ENCODE data around the gene CLDND1. TPM values are rescaled to one million over a fixed set of nuclear protein-coding genes. Genes with fewer than 3 reads are reported as not detected.
A peak's percentile ranks its signal among the peaks of the same experiment; 100 is the strongest.
"Not testable (repeated sequence)": the region's sequence is repeated elsewhere in the genome, so short reads cannot be mapped to it uniquely, and the experiment has no call there.

CLDND1 gene
- 100 to 1,000 TPM in 1 of 8 experiments, 10 to 100 TPM in 7; 60.3 to 101 (median 74.3) TPM for total RNA-seq

DNA sequence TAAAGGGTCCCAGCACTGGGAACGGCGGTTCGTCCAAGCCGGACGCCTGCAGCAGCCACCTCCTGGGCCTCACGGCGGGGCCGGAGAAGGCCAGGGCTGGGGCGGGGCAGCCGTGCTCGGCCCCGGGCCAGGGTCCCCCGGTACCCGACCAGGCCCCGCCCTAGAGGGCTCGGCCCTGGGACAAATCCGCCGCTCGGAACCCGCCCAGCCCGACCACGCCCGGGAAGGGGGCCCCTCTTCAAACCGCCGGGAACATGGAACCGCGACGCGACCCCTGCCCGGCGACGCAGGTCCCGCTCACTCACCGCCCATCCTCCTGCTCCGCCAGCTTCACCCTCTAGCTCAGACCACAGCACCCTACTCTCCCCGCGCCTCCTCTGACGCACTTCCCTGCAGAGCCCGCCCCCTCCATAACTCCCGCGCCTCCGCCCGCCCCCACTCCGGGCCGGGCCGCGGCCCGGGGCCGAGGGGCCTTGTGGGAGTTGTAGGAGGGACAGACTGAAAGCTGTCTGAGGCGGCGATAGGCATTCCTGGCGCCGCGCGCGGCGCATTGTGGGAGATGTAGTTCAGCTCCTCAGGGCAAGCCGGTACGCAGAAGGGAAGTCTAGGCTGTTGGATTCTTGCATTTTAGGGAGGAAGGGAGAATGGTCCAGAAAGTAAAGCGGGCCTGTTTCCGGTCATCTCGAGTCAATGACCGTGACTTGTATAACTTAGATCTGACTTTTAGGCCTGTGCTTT is at the start of gene CLDND1:
CLDND1 (minus strand) TSS at position 359 of the 738 bp plus-strand sequence. CDS start 1,478 bp downstream, outside the sequence.
- 0 to 2% (median 0%) methylated on average over 1 to 11 of the region's 63 CpGs; no CpG with 5 or more reads in 4 of the 10 experiments for WGBS, 10 experiments
- H3K27ac ChIP-seq = peak within 1 kb of the TSS; percentile 82 to 87
- ATAC-seq (replicated peaks in 6 of 8) = peak; percentile 93 to 98 (median 98)
- peaks cover 0 to 10% of the 10 kb centered on the region in 2 donors for H3K4me1 ChIP-seq (replicated peaks in 1 of 2)
- H3K4me3 ChIP-seq = peak within 1 kb of the TSS; percentile 63 to 92 (median 86)
- in situ Hi-C loops (cut with MboI; ENCODE audit: low pct_unique_long_range_greater_than_20kb in 2 of 9, low sequenced_read_pairs in 9 of 9, unreplicated experiment in 9 of 9) = no loop called here

DNA sequence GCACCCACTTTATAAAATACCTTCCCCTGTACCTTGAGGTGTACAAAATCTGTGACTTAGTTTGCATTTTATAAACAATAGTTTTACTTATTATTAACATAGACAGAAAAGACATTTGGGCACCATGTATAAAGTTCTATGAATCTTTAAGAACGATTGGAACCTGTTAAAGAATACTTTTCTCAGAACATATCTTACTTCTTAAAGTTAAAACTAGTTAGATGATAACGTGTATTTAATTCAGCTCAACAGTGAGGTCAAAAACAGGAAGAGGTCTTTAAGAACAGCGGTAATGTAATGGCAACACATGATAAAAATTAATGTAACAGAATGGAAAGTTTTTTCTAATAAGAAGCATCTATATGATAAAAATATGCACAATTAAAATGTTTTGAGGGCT is 45.7 kb upstream of the CLDND1 start:
- whole genome bisulfite sequencing, 10 experiments = 42 to 100% (median 79%) methylated on average over 2 to 3 of the region's 3 CpGs
- ATAC-seq (replicated peaks in 6 of 8) = no peak
- Histone ChIP-seq H3K4me3 (no peak overlapping the region), H3K27ac (no peak overlapping the region), H3K4me1 (replicated peaks in 1 of 2) (no peaks in the 10 kb centered on the region)
- in situ Hi-C loops (cut with MboI; ENCODE audit: low pct_unique_long_range_greater_than_20kb in 2 of 9, low sequenced_read_pairs in 9 of 9, unreplicated experiment in 9 of 9) = loop anchor here in 1 of 9 experiments (25.0 kb wide), 2 partner anchors 181 to 531 kb away; partner anchors contain the start of genes GABRR3 and OR5K3

DNA sequence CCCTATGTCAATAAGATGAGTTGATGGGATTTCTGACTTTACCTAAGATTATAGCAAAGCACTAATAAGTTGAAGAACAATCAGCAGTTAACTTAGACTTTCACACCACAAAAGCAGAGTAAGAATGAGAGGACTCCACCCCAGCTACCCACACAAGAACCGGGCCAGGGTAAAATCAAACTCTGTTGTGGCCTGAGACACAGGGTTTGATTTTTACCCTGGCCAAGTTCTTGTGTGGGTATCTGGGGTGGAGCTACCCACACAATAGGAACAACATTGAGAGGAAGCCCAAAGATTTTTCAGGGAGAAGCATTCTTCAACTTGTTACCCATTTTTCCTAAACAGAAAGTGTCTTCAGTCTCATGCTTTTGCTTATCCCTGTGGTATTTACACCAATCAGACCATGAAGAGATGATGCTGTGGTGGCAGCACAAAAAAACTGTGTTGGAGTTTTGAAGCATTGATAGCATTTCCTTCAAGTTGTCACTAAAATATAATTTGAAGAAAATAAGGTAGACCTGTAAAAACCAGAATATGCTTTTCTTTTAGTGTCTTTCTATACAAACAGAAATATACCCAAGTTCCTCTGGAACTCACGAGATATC is 45.1 kb upstream of the CLDND1 start:
- no peaks in the 10 kb centered on the region for H3K4me1 ChIP-seq (replicated peaks in 1 of 2)
- in situ Hi-C loops (cut with MboI; ENCODE audit: low pct_unique_long_range_greater_than_20kb in 2 of 9, low sequenced_read_pairs in 9 of 9, unreplicated experiment in 9 of 9) = loop anchor here in 1 of 9 experiments (25.0 kb wide), 2 partner anchors 180 to 530 kb away; partner anchors contain the start of genes GABRR3 and OR5K3
- WGBS, 10 experiments = 22 to 100% (median 78%) methylated on average over 1 to 2 of the region's 2 CpGs; no CpG with 5 or more reads in 2 of the 10 experiments
- no peak overlapping the region for H3K27ac ChIP-seq
- H3K4me3 ChIP-seq = no peak overlapping the region
- ATAC-seq (replicated peaks in 6 of 8) = no peak

- H3K4me1 ChIP-seq (replicated peaks in 1 of 2) = no peaks in the 10 kb centered on the region
- WGBS, 10 experiments = 0 to 100% (median 80%) methylated on average over 1 to 5 of the region's 6 CpGs; no CpG with 5 or more reads in 3 of the 10 experiments
- no peak overlapping the region for H3K4me3 ChIP-seq
- ATAC-seq (replicated peaks in 6 of 8) = no peak
- no peak overlapping the region for H3K27ac ChIP-seq
- in situ Hi-C loops (cut with MboI; ENCODE audit: low pct_unique_long_range_greater_than_20kb in 2 of 9, low sequenced_read_pairs in 9 of 9, unreplicated experiment in 9 of 9) = loop anchor here in 1 of 9 experiments (25.0 kb wide), 2 partner anchors 179 to 529 kb away; partner anchors contain the start of genes GABRR3 and OR5K3
Measured at GRCh38 chr3:98565843-98566242, 43.1 kb upstream of the CLDND1 start.

DNA sequence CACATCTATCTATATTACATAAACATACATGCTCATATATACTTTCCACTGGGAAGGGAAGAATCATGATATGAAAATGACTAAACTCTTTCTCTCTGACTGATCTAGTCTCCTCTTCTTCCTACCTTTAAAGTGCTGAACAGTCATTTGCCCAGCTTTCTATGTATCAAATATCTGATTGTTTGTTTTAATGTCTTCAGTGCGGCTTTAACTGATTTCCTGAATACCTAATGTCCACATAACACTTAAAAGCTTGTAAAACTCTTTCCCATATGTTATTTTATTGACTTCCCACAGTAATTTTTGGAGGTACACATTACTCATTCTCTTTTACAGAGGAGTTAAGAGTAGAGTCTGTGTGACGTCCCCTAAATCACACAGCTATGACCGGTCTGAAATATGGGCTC is 42.5 kb upstream of the CLDND1 start:
- WGBS, 10 experiments = 0 to 71% (median 34%) methylated on average over 1 to 3 of the region's 3 CpGs
- no peak overlapping the region for H3K4me3 ChIP-seq
- no peak for ATAC-seq (replicated peaks in 6 of 8)
- no peak overlapping the region for H3K27ac ChIP-seq
- in situ Hi-C loops (cut with MboI; ENCODE audit: low pct_unique_long_range_greater_than_20kb in 2 of 9, low sequenced_read_pairs in 9 of 9, unreplicated experiment in 9 of 9) = loop anchor here in 1 of 9 experiments (25.0 kb wide), 2 partner anchors 178 to 528 kb away; partner anchors contain the start of genes GABRR3 and OR5K3
- H3K4me1 ChIP-seq (replicated peaks in 1 of 2) = no peaks in the 10 kb centered on the region

DNA sequence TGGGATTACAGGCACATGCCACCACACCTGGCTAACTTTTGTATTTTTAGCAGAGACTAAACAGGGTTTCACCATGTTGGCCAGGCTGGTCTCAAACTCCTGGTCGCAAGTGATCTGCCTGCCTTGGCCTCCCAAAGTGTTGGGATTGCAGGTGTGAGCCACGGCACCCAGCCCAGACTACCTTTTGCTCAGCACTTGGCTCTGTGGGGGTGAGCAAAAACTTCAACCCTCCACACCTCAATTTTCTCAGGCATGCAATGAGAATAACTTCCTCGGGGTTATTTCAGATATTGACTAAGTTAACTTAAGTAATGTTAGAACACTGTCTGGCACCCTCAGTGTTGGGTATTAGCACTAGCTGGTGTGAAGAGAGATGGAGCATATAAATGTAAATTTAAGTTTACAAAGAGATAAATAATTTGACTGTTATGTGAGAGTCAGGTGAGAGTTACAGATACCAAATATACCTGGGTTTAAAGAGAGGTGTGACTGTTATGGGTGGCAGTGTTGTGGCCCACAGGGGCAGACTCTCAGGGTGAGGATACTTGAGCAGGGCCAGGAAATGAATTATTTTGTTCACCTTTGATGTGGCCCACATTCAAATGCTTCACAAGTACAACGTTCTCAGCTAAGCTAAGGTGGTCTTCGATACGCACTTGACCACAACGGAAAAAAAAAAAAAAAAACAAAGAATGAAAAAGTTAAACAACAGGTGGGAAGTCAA is 41.7 kb upstream of the CLDND1 start:
- WGBS, 10 experiments = 53 to 100% (median 69%) methylated on average over 1 to 6 of the region's 7 CpGs
- in situ Hi-C loops (cut with MboI; ENCODE audit: low pct_unique_long_range_greater_than_20kb in 2 of 9, low sequenced_read_pairs in 9 of 9, unreplicated experiment in 9 of 9) = loop anchor here in 1 of 9 experiments (25.0 kb wide), 2 partner anchors 177 to 527 kb away; partner anchors contain the start of genes GABRR3 and OR5K3
- no peak for ATAC-seq (replicated peaks in 6 of 8)

GRCh38 chr3:98563661-98564281 is 41.1 kb upstream of the CLDND1 start:
- Histone ChIP-seq H3K4me1 (replicated peaks in 1 of 2) (no peaks in the 10 kb centered on the region), H3K4me3 (no peak overlapping the region), H3K27ac (no peak overlapping the region)
- WGBS, 10 experiments = 0 to 100% (median 94%) methylated on average over 1 to 4 of the region's 4 CpGs
- in situ Hi-C loops (cut with MboI; ENCODE audit: low pct_unique_long_range_greater_than_20kb in 2 of 9, low sequenced_read_pairs in 9 of 9, unreplicated experiment in 9 of 9) = loop anchor here in 1 of 9 experiments (25.0 kb wide), 2 partner anchors 176 to 526 kb away; partner anchors contain the start of genes GABRR3 and OR5K3
- ATAC-seq (replicated peaks in 6 of 8) = peak in 2 of 8 experiments; percentile 50 to 64

More for the DNA sequence above, 41.7 kb upstream of the CLDND1 start:
- no peaks in the 10 kb centered on the region for H3K4me1 ChIP-seq (replicated peaks in 1 of 2)
- H3K27ac ChIP-seq = no peak overlapping the region
- no peak overlapping the region for H3K4me3 ChIP-seq

DNA sequence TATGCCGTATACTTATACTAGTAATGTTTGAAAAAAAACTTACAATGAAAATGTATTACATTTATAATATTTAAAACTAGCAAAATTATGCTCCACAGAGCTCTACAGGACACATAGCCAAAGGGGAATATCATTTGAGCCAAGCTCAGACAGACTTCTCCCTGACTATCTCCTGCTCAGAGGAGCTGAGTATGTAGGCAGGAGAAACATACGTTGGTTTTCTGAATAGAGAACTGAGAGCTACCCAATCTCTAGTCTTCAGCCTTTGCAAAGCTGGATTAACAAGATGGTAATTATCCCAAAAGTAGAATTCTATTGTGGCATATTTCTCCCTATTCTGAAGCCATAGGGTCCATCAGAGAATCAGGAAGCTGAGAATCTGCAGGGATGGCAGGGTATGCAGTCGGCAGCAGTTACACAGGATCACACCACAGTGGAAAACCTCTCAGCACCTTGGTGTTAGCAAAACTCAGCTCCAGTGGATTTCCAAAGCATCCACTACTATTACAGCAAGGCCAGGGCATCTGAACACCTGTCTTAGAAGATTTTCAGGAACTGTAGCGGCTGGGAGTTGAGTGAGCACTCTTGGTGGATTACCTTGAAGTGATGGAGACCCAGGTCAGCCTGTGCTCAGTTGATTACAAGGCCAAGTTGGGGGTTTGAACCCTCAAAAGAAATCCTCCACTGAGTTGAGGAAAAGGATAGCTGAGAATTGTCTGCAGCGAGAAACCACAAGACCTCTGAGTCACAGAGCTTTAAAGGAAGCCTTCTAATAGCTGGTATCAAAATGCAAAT is 39.2 kb upstream of the CLDND1 start:
- no peak overlapping the region for H3K27ac ChIP-seq
- in situ Hi-C loops (cut with MboI; ENCODE audit: low pct_unique_long_range_greater_than_20kb in 2 of 9, low sequenced_read_pairs in 9 of 9, unreplicated experiment in 9 of 9) = loop anchor here in 1 of 9 experiments (25.0 kb wide), 2 partner anchors 175 to 525 kb away; partner anchors contain the start of genes GABRR3 and OR5K3
- H3K4me3 ChIP-seq = no peak overlapping the region
- ATAC-seq (replicated peaks in 6 of 8) = no peak
- no peaks in the 10 kb centered on the region for H3K4me1 ChIP-seq (replicated peaks in 1 of 2)
- 62 to 100% (median 92%) methylated on average over 1 to 4 of the region's 5 CpGs for WGBS, 10 experiments

- in situ Hi-C loops (cut with MboI; ENCODE audit: low pct_unique_long_range_greater_than_20kb in 2 of 9, low sequenced_read_pairs in 9 of 9, unreplicated experiment in 9 of 9) = loop anchor here in 1 of 9 experiments (25.0 kb wide), 2 partner anchors 174 to 524 kb away; partner anchors contain the start of genes GABRR3 and OR5K3
- WGBS, 10 experiments = 73 to 100% (median 87%) methylated on average over 2 of the region's 2 CpGs; no CpG with 5 or more reads in 2 of the 10 experiments
- no peaks in the 10 kb centered on the region for H3K4me1 ChIP-seq (replicated peaks in 1 of 2)
- no peak for ATAC-seq (replicated peaks in 6 of 8)
- H3K4me3 ChIP-seq = no peak overlapping the region
- H3K27ac ChIP-seq = no peak overlapping the region
Measured at GRCh38 chr3:98560911-98561310, 38.2 kb upstream of the CLDND1 start.

DNA sequence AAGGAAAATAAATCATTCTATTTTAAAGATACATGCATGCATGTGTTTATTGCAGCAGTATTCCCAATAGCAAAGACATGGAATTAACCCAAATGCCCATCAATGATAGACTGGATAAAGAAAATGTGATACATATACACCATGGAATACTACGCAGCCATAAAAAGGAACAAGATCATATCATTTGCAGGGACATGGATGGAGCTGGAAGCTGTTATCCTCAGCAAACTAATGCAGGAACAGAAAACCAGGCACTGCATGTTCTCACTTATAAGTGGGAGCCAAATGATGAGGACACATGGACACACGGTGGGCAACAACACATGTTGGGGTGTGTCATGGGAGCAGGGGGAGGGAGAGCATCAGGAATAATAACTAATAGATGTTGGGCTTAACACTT is 37.1 kb upstream of the CLDND1 start:
- in situ Hi-C loops (cut with MboI; ENCODE audit: low pct_unique_long_range_greater_than_20kb in 2 of 9, low sequenced_read_pairs in 9 of 9, unreplicated experiment in 9 of 9) = loop anchor here in 1 of 9 experiments (25.0 kb wide), 2 partner anchors 172 to 522 kb away; partner anchors contain the start of genes GABRR3 and OR5K3
- H3K4me3 ChIP-seq; ATAC-seq (replicated peaks in 6 of 8); H3K27ac ChIP-seq; H3K4me1 ChIP-seq (replicated peaks in 1 of 2): not testable (repeated sequence)
- WGBS, 10 experiments = 71 to 100% (median 92%) methylated on average over 1 to 2 of the region's 2 CpGs; no CpG with 5 or more reads in 5 of the 10 experiments

GRCh38 chr3:98558100-98558827 is 35.6 kb upstream of the CLDND1 start:
- in situ Hi-C loops (cut with MboI; ENCODE audit: low pct_unique_long_range_greater_than_20kb in 2 of 9, low sequenced_read_pairs in 9 of 9, unreplicated experiment in 9 of 9) = loop anchor here in 1 of 9 experiments (25.0 kb wide), 2 partner anchors 171 to 521 kb away; partner anchors contain the start of genes GABRR3 and OR5K3
- Histone ChIP-seq H3K27ac (no peak overlapping the region), H3K4me3 (no peak overlapping the region), H3K4me1 (replicated peaks in 1 of 2) (no peaks in the 10 kb centered on the region)
- ATAC-seq (replicated peaks in 6 of 8) = no peak
- WGBS, 10 experiments = 0 to 89% (median 80%) methylated on average over 2 to 6 of the region's 6 CpGs; no CpG with 5 or more reads in 1 of the 10 experiments
